GM12864 (cell line): ENCODE results near the gene FIGNL1.

ENCODE experiments used
- DNase-seq: peaks from one replicate; pipeline ENCODE4 v3.0.0-alpha.2; 2011; ENCODE audit warnings: low read depth
- H3K4me3 ChIP-seq: 2 replicates; pipeline ENCODE4 v1.5.1; 2011; ENCODE audit warnings: mild to moderate bottlenecking, low read depth, low read length, control low read depth
- CTCF ChIP-seq: IDR thresholded peaks from 2 replicates; pipeline ENCODE4 v1.5.1; 2011; ENCODE audit warnings: low read depth, mild to moderate bottlenecking, moderate library complexity, low read length, control low read depth, inconsistent platforms; ENCODE audit errors: missing control alignments

FIGNL1 gene

GRCh38 chr7:50479743-50480517, 29.8 kb upstream of the FIGNL1 start:
- H3K4me3 ChIP-seq = no peak overlapping the region
- no peak for TF ChIP-seq CTCF
- DNase-seq = no peak

- H3K4me3 ChIP-seq = no peak overlapping the region
- DNase-seq = no peak
- no peak for TF ChIP-seq CTCF
Measured at GRCh38 chr7:50477640-50478039, 27.5 kb upstream of the FIGNL1 start.

GRCh38 chr7:50476953-50477625, 26.9 kb upstream of the FIGNL1 start:
- TF ChIP-seq CTCF = no peak
- H3K4me3 ChIP-seq = no peak overlapping the region
- no peak for DNase-seq

GRCh38 chr7:50475340-50475739, 25.2 kb upstream of the FIGNL1 start:
- H3K4me3 ChIP-seq = no peak overlapping the region
- no peak for DNase-seq
- no peak for TF ChIP-seq CTCF

GRCh38 chr7:50474382-50475160, 24.4 kb upstream of the FIGNL1 start:
- no peak for DNase-seq
- H3K4me3 ChIP-seq = no peak overlapping the region
- TF ChIP-seq CTCF = no peak

GRCh38 chr7:50473531-50473930, 23.4 kb upstream of the FIGNL1 start:
- DNase-seq = no peak
- no peak overlapping the region for H3K4me3 ChIP-seq
- TF ChIP-seq CTCF = no peak
